Thyroid gland (tissue), 4 donors: ENCODE results near the gene PNP.

Source experiments
- CTCF ChIP-seq, 6 experiments: fragments of 200-600 bp in 3 of 6; fragments of 450-650 bp in 3 of 6; sonication (generic) in 3 of 6; IDR thresholded peaks; one replicate each; pipeline ENCODE4 v1.5.1; 2016 to 2019; ENCODE audit warnings: antibody characterized with exemption in 6 of 6, mild to moderate bottlenecking in 2 of 6, inconsistent platforms in 1 of 6, moderate library complexity in 1 of 6
- POLR2A ChIP-seq, 2 donors: fragments of 450-650 bp; IDR thresholded peaks; one replicate each; pipeline ENCODE4 v1.6.1; 2017; ENCODE audit warnings: antibody characterized with exemption in 2 of 2, mild to moderate bottlenecking in 2 of 2, moderate library complexity in 1 of 2

GRCh38 chr14:20482382-20482781 lies 13.2 kb downstream of the PNP start:
- TF ChIP-seq CTCF (IDR thresholded peaks at IDR 0.05) (no peak), POLR2A (IDR thresholded peaks at IDR 0.05) (no peak)
